NCI-H2196 (cell line): ENCODE measurements around the gene SH3RF3.
A peak's percentile ranks its signal among the peaks of the same experiment; 100 is the strongest.
"Not testable (repeated sequence)": the region's sequence is repeated elsewhere in the genome, so short reads cannot be mapped to it uniquely, and the experiment has no call there.

ENCODE experiments used
- DNase-seq: peaks from one replicate; lab custom pipeline; 2025; ENCODE audit not compliant: unreplicated experiment; lab: John Stamatoyannopoulos, UW

Gene SH3RF3

GRCh38 chr2:109155553-109156451 is 26.8 kb downstream of the SH3RF3 start:
- DNase-seq: peak; percentile 20

DNA sequence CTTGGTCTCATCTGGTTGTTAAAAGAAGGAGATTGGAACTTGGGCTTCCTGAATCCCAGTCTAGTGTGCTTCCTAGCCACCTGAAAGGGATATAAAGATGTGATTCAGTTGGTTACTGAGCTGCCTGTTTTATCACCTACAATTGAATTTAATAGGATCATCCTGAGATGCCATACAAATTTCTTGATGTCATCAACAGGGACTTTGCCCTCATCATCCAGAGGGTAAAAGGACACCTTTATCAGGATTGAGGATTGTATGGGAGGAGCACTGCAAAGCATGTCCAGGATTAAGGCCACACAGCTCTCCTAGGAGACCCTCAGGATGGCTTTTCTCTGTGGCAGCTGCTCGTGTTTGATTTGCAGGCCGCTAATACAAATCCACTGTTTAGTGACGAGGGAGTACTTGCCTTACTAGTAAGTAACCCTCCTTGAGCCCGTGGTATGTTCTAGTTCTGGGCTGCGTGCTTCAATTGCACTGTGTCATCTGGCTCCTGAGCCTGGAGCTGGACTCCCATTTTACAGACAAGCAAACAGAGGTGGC is 28.6 kb downstream of the SH3RF3 start:
- no peak for DNase-seq

- no peak for DNase-seq
These were observed 29.2 kb downstream of the SH3RF3 start for GRCh38 chr2:109158237-109158636.

DNA sequence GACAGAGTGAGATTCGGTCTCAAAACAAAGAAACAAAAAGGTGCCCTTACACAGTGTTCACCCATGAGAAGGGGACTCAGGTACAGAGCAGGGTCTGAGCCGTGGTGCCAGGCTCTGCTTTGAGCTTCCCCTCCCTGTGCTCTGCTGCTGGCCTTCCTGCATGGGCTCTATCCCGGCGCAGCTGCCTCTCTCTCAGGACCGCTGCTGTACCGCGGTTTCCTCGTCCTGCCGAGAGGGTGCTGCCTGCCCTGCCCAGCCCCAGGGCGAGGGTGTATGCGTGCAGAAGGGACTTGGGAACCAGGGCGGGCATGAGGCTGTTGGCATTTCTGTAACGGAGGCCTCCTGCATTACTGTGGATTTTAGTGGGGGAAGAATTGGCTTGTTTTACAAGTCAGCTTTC is 30.1 kb downstream of the SH3RF3 start:
- DNase-seq: no peak

- DNase-seq: no peak
These were observed 31.9 kb downstream of the SH3RF3 start for GRCh38 chr2:109160714-109161440.

- not testable (repeated sequence) for DNase-seq
These were observed 33.4 kb downstream of the SH3RF3 start for GRCh38 chr2:109162367-109162766.

DNA sequence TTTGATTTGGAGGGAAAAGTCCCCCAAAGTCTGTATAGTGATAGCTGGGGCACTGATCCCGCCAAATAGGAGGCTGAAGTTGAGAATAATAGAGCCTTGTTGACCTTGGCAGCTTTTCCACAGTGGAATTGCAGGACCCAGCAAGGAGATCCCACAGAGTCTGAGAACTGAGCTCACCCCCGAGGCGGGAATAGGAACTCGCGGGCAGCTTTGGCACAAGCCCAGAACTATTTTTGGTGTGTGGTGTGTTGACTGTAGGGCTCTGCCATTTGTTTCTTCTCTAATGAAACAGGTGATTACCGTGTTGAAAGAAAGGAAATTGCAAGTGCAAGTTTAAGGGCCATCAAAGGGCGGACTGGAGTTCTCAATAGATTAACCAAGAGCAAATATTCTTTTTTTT is 34.0 kb downstream of the SH3RF3 start:
- DNase-seq: peak; percentile 67

DNA sequence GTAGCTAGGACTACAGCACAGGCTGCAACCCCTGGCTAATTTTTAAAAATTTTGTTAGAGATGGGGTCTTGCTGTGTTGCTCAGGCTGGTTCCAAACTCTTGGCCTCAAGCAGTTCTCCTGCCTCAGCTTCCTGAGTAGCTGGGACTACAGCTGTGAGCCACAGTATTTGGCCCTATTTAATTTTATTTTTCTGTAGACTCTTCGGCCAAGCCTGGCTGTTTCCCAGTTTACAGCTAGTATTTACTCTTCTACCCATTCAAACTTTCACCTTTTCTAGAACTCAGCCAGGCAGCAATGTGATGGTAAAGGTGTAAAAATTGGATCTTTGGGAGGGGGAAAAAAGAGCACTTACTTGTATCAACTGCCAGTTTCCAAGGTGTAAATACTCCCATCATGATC is 35.3 kb downstream of the SH3RF3 start:
- no peak for DNase-seq

DNA sequence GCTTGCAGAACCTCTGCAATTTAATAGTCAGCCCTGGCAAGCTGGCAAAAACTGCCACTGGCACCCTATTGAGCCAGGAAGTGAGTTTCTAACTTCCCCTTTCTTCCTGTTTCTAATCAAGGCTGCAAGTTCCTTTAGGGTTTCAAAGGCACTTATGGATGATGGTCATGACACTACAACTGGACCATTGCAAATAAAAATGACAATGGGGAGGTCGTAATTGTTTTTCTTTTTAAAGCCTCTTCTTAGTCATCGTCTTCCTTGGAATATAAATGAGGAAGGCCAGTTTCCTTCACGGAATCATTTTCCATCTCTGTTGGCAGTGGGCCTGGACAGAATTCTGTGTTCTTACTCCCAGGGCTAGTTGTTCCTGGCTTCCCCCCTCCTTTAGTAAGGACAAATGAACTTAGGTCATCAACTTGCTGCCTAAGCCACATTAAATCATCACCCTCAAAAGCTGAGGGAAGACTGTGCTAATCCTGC is 35.8 kb downstream of the SH3RF3 start:
- no peak for DNase-seq

- DNase-seq: no peak
These were observed 37.8 kb downstream of the SH3RF3 start for GRCh38 chr2:109166811-109167210.

DNA sequence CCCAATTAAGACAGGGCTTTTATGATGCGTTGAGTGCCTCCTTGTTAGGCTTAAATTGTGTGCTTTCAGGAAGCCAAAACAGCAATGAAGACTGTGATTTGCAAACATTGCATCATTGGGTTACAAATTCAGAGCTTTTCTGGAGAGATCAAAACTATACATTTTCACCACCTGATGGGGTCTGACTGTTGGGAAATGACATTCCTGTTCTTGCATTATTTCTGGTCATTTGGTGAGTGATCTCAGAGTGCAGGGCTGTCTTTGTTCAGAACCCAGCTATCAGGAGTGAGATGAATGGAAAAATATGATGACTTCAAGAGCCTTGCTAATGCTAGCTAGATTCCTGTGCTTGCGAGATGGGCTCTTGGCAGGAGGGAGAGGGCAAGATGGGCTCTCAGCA is 39.1 kb downstream of the SH3RF3 start:
- no peak for DNase-seq

DNA sequence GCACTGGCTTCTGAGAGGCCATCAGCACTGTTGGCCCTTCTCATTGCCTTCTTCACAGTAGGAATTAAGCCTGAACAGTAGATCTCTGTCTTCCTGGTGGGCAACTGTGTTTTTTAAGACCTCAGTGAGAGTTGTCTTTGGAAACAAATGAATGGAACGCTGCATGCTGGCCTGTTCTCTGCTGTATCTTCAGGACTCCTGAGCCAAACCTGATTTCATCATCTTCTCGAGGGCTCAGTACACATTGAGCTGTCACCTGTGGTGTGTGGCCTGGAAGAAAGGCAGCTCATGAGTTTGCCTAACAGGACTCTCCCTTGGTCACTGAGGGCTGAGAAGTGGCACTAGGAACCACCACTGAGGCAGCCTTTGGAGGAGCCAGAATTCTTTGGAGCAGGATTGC is 39.7 kb downstream of the SH3RF3 start:
- no peak for DNase-seq

DNA sequence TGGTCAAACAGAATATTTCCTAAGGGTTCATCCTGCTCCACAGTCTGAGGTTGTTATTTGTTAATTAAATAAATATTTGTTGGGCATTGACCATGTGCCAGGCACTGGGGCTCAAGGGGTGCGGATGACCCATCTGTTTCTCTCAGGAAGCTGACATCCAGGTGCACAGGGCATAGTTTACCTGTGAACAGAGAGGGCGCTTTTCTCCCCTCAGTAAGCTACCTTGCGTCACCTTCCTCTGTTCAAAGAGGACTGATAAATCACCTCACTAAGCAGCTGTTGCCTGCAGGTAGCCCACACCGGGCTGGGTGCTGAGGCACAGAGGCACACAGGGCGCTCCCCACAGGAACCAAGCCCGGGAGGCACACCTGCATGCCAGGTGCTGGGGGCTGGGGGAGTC is 41.6 kb downstream of the SH3RF3 start:
- no peak for DNase-seq

DNA sequence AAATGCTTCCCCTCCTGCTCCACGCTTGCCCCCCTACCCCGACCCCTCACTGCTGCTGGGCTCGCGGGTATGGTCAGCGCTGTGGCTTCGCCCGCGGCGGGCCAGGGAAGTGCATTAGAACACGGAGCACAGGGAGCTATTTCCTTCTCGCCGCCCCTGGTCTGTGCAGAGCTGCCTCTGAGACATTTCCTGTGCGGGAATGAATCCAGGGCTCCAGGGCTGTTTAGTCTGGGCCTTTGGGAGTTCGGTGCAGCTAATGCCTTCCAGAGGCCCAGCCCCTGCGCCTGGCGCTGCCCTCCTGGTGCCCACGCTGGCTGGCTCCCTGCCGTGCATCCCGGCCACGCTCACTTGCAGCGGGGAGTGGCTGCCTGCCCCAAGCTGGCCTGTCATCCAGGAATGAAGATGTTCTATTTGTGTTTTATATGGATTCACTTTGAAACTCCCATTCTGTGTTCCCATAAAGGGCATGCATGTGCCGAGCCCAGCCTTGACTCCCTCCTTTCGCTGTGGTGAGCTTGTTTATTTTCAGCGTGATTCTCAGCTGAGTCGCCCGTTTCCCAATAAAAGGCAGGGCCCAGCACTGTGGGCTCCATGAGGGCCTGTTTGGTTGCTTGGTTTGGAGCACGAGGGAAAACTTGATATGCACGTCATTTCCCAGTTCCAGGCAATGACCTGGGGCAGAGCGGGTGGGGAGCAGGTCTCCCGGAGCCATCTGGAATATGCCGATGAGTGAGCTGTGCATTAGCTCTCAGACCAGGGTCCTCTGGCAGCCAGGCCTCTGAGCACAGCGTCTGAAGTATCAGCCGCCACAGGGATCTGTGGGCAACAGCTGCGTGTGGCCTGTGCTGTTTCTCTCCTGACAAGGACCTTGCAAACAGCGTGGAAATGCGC is 42.7 kb downstream of the SH3RF3 start:
- DNase-seq: no peak

DNA sequence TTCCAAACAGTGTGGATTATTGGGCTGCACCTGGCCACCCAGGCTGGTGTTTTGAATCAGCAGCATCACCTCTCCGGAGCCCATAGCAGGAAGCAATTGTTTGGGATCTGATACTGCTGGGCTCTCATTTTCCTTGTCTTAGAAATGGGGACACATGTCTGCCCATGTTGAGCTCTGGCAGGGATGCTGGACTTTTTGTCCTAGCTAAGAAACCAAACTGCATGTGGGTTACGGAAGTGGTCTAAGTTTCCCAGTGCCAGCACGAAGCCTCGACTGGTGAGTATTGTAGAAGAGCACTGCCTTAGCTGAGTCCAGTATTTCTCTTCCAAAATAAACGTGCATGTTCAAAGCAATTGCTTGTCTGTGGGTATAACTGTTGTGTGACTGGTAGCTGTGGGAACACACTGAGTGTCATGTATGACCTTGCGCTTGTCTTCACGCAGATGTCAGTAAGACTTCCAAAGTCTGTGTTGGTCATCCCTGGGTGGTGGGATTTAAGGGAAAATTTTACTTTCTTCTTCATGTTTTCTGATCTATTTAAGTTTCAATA is 43.6 kb downstream of the SH3RF3 start:
- no peak for DNase-seq

DNA sequence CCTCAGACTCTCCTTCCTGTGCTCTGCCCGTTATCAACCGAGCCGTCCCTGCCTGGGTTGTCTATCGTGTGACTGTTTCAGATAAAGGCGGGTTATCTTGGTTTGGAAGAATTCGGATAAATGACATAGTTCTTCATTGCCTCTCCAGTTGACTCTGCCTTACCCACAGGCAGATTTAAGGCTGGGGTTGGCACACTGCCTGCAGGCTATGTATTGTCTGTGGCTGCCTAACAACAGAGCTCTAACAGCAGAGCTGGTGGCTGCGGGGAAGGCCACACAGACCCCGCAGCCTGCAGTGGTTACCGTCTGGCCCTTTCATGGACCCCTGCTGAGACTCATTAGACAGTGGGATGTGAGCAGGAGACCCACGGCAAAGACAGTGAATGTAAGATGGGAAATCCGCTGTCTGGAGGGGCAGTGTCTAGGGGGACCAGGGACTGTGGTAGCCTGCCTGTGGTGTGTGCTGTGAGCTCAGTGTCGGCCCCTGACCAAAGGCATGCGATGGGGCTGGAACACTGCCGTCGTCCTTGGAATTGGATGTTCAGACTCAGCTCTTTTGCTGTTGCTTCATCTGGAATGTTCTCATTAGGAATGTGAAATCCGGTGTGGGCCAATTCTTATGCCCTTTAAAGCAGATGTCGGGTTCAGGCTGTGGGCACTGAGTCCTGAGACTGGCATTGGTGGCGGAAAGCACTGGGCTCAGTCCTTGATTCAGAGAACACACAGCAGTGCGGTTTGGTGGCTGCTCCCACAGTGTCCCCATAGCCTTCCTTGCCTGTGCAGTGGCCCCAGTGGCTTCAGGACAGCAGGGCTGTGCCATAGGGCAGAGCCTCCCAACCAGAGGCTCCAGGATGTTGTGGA is 44.5 kb downstream of the SH3RF3 start:
- DNase-seq: peak; percentile 19

- no peak for DNase-seq
These were observed 45.2 kb downstream of the SH3RF3 start for GRCh38 chr2:109174214-109174613.

- no peak for DNase-seq
These were observed 45.8 kb downstream of the SH3RF3 start for GRCh38 chr2:109174626-109175349.

DNA sequence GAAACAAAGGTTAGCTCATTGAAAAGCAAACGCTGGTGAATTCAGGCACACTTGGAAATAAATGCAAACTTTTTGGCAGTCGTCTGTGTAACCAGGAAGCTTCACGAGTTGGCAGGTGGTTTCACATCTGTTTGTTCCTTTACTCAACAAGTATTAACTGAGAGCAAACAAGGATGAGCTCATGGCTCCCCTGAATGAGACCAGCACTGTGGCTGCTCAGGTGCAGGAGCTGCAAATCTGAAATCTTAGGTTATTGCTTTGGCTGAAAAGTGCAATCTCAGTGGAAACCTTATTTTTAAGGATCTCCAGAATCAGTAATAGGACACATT is 46.3 kb downstream of the SH3RF3 start:
- DNase-seq: peak; percentile 86
